Measurements from ENCODE around the gene COQ8B.

COQ8B gene

GRCh38 chr19:40717325-40717879, 716 bp upstream of the COQ8B start:
- no peak for DNase-seq (ENCODE audit: low spot score)

DNA sequence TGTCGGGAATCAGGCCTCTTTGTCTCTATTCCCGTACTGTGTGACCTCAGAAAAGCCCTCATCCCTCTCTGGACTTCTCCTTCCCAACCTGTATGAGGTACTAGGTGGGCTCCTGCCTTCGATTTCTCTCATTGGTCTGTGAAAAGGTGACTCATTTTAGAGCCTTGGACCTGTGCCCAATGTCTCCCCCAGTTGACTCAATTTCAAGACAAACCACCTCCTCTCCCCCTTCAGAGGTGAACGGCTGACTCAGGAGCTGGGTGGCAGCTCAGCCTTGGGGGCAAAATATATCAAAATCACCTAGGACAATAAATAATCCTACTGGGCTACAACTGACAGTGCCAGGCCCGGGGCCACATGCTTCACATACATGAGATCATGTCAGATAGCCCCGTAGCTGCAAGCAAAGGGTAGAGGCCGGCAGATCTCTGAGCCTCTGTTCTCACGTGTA, 630 bp downstream of the COQ8B start:
- no peak for DNase-seq (ENCODE audit: low spot score)

- peak; percentile 96 for DNase-seq (ENCODE audit: low spot score)
Measured at GRCh38 chr19:40714441-40715299, 2.0 kb downstream of the COQ8B start.

DNA sequence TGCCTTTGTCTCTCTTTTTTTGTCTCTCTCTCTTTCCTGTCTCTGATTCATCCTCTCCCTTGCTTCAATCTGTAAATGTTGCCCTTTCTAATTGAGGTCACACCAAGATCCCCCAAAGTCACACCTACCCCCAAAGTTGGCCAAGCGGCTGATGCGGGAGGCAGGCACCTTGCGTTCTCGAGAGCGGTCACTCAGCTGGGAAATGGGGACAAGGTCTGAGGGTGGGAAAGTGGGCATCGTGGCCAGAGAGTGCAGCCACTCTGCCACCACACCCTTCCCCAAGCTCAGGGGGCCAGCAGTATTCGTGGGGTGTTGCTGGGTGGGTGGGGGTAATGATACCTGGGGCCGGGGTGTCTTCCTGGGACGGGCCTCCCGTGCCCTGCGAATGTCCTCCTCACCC, 2.7 kb downstream of the COQ8B start:
- DNase-seq (ENCODE audit: low spot score): no peak

DNA sequence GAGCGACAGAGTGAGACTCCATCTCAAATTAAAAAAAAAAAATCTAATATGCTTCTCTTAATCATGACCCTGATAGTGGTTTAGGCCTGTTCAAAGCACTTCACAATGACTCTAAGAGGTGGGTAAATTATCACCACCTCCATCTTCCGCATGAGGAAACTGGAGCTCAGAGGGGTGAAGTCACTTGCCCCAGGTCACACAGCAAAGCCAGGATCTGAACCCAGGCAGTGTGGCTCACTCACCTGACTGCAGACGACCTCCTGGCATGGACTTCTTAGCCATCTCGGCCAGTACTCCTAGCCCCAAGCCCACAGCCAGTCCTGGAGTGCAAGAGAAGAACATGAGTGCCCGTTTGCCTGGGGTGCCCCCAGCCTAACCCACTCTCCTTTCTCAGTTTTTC, 6.9 kb downstream of the COQ8B start:
- no peak for DNase-seq (ENCODE audit: low spot score)

DNA sequence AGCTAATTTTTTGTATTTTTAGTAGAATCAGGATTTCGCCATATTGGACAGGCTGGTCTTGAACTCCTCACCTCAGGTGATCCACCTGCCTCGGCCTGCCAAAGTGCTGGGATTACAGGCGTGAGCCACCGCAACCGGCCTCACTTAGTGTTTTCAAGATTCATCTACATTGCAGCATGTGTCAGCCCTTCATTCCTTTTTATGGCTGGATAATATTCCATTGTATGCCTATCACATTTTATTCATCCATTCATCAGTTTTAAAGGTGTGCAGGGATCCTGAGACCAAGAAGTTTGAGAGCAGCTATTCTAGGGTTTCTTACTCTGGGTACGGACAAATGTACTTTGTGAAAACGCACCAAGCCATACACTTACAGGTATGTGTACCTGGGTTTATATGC, 9.1 kb downstream of the COQ8B start:
- DNase-seq (ENCODE audit: low spot score): no peak

- no peak for DNase-seq (ENCODE audit: low spot score)
Measured at GRCh38 chr19:40705950-40706619, 10.6 kb downstream of the COQ8B start.

DNA sequence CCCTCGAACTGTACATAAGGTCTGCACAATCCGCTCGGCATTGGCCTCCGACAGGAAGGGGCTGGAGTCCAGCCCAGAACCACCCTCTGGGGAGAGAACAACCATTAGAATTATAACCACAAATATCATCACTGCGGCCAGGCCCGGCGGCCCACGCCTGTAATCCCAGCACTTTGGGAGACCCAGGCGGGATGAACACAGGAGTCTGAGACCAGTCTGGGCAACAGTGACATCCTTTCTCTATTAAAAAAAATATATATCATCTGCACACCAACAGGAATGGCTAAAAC, 11.4 kb downstream of the COQ8B start:
- DNase-seq (ENCODE audit: low spot score): no peak

DNA sequence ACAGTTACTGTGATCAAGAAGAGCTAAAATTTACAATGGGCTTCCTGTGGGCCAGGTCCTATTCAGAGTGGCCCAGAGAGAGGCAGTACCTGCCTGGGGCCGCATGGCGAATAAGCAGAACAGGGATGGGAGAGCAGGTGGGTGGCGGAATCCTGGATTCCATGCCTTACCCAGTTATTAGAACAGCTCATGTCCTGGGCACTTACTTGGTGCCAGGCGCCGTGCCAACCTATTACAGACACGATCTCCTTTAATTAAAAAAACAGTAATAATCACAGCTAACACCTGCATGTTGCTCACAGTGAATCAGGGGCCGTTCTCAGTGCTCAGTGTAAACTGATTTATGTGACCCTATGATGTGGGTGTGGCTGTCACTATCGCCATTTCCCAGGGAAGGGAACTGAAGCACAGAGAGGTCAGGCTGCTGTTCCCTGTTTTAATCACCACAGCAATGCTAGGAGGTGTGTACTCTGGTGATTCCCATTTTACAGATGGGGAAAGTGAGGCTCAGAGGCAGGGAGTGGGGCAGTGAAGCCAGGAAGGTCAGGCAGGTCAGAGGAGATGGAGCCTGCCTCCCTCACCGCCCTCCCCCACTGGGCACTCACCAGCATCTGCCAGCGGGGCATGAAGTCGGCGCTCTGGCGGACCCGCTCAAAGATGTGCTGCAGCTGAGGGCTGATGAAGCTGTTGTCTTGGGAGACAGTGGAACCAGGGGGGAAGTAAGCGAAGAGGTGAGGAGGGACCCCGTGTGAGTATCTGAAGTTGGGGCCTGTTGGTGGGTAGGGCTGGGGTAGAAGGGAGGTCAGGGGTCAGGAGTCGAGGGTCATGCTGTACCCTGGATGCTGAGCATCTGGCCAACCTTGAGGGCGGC, 12.0 kb downstream of the COQ8B start:
- DNase-seq (ENCODE audit: low spot score): no peak

GRCh38 chr19:40703029-40703755, 13.5 kb downstream of the COQ8B start:
- DNase-seq (ENCODE audit: low spot score): no peak

DNA sequence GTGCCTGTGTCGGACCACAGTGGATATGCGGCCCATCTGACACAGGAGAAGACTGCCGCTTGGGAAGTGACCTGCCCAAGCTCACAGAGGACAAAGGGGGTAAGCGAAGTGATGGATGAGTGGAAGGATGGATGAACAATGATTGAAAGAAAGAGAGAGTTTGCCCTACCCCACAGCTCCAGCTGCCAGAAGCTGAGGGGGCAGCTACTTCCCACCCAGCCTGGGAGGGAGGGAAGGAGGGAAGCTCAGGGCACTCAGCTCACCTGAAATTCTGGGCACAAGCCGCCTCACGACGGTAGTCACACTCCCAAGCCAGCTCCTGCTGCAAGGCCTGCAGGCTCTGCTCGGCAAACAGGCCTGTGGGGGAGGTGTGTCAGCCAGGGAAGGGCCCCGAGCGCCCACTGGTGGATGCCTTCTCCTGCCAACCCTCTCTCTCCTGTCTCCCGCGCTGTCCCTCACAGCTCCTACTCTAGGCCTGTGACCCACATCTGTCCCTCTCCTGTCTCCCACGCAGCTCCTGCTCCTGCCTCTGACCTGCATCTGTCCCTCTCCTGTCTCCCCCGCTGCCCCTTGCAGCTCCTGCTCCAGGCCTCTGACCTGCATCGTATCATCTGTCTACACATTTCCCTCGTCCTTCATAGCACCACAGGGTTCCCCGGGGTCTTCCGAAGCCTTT, 14.2 kb downstream of the COQ8B start:
- DNase-seq (ENCODE audit: low spot score): peak; percentile 76

- no peak for DNase-seq (ENCODE audit: low spot score)
Measured at GRCh38 chr19:40701758-40702157, 14.9 kb downstream of the COQ8B start.

- DNase-seq (ENCODE audit: low spot score): no peak
Measured at GRCh38 chr19:40700083-40700482, 16.6 kb downstream of the COQ8B start.

DNA sequence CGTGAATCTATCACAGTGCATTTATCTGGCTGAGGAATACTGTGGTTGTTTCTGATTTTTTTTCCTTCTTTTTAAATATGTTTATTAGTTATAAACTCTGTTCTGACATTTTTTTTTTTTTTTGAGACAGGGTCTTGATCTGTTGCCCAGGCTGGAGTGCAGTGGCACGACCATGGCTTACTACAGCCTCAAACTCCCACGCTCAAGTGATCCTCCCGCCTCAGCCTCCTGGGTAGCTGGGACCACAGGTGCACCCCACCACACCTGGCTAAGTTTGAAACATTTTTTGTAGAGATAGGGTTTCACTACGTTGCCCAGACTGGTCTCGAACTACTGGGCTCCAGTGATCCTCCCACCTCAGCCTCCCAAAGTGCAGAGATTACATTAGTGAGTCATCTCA, 19.7 kb downstream of the COQ8B start:
- DNase-seq (ENCODE audit: low spot score): no peak

GRCh38 chr19:40695881-40696280, 20.8 kb downstream of the COQ8B start:
- no peak for DNase-seq (ENCODE audit: low spot score)

- no peak for DNase-seq (ENCODE audit: low spot score)
Measured at GRCh38 chr19:40693896-40694295, 22.8 kb downstream of the COQ8B start.

- DNase-seq (ENCODE audit: low spot score): no peak
Measured at GRCh38 chr19:40693150-40693788, 23.4 kb downstream of the COQ8B start.

GRCh38 chr19:40692212-40692551, 24.5 kb downstream of the COQ8B start:
- no peak for DNase-seq (ENCODE audit: low spot score)

DNA sequence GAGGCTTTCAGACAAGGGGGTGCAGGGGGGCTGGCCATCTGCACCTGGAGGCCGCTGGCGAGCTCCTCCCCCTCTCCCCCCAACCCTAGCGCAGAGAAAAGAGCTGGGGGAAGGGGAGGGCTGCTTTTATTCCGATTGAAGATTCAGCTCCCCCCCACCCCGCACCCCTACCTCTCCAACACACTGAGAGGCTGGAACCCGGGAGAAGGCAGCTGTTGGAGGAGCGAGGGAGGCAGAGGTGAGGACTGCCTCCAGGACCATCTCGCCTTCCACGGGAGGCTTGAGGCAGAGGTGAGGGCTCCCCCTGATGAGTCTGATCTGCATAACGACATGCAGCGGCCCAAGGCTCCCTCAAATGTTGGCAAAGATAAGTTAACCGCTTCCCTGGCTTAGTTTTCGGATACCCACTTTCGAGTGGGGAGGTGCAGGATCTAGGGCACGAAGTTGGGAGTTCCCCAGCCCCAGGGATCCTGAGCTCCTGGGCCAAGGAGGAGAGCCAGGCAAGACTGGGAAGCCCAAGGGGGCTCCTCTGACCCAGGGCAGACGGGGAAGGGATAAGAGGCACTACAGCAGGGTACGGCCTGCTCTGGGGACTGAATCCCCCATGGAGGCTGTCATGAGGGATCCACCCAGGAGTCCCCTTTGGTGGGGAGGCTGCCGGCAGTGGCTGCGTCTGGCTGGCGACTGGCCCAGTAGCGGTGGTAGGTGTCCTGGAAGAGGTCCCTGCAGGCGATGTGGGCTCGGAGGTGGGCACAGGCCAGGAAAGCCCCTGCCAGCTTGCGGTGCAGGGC, 25.1 kb downstream of the COQ8B start:
- no peak for DNase-seq (ENCODE audit: low spot score)

Measured in HuH-7.5 (cell line).